ENCODE data around the gene BATF. TPM values are rescaled to one million over a fixed set of nuclear protein-coding genes. Genes with fewer than 3 reads are reported as not detected.

The BATF gene
- total and polyA plus RNA-seq, 2 of the 8 experiments (the other 6 are each of a cell fraction or from before 2014, with no cell fraction given): not detected

DNA sequence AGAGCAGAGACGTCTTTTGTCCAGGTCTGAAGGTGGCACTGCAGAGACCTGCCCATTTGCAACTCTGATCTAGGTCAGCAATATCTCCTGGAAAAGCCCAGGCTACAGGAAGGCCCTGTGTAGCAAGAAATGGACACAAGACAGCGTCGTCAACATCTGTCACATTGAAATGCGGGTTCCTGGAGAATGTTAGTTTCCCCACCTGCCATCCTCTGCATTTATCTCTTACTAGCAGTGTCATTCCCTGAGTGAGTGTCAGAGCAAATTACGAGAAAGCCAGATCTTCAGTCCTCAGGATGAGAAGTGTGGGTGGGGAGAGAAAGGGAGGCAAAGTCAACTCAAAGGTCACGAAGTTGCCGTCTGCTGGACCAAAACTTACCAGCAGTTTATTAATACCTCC lies 28.8 kb downstream of the BATF start:
- CTCF ChIA-PET (ENCODE audit: partially characterized antibody): interaction anchor here (1.3 to 6.5 kb wide), 2 partner anchors 10 to 32 kb away, joined by 3 to 39 read pairs; no protein-coding TSS in a partner anchor
- H2AK5ac ChIP-seq (ENCODE audit: low read depth, low read length): no peak overlapping the region
- H3K23ac ChIP-seq (ENCODE audit: insufficient read length): no peak overlapping the region
- H3K27me3 ChIP-seq (replicated peaks in 1 of 4; ENCODE audit: control insufficient read depth in 3 of 4, extremely low read depth in 1 of 4, insufficient read depth in 3 of 4, low read length in 3 of 4): peaks cover 0 to 2% (median 0%) of the 10 kb centered on the region in 4 experiments; a peak in 1 of 7 replicates
- no peaks in the 10 kb centered on the region for H3K36me3 ChIP-seq (ENCODE audit: control insufficient read depth in 2 of 4, insufficient read depth in 4 of 4, low read length in 3 of 4)
- no peaks in the 10 kb centered on the region for H4K20me1 ChIP-seq (replicated peaks in 1 of 2; ENCODE audit: control insufficient read depth in 1 of 2, insufficient read depth in 2 of 2, low read length in 2 of 2)
- WGBS, 2 experiments (ENCODE audit: extremely low coverage in 1 of 2, insufficient coverage in 1 of 2, insufficient read length in 1 of 2, insufficient replicate concordance in 2 of 2, low coverage in 1 of 2, low lambda C conversion rate in 2 of 2, missing lambda C conversion rate in 1 of 2): 87% methylated on average over 7 of the region's 7 CpGs; no CpG with 5 or more reads in 1 of the 2 experiments
- H2BK5ac ChIP-seq (ENCODE audit: low read depth, low read length): no peak overlapping the region
- no peak overlapping the region for H4K8ac ChIP-seq (ENCODE audit: extremely low read depth, insufficient read depth, low read length)
- no peak overlapping the region for H3K18ac ChIP-seq (ENCODE audit: extremely low read depth, low read length)
- H3K4me2 ChIP-seq (ENCODE audit: insufficient read depth in 1 of 2, low read depth in 2 of 2, low read length in 2 of 2): no peak overlapping the region
- no peak overlapping the region for H3K4ac ChIP-seq (replicated peaks; ENCODE audit: insufficient read length, low read depth, low read length)
- no peak for FAIRE-seq
- POLR2A ChIA-PET (ENCODE audit: partially characterized antibody): interaction anchor here (0.6 kb wide), 1 partner anchor 12 kb away, joined by 3 read pairs; no protein-coding TSS in a partner anchor
- peaks cover 0 to 9% (median 0%) of the 10 kb centered on the region in 4 experiments; a peak in 2 of 7 replicates for H3K4me1 ChIP-seq (replicated peaks in 1 of 4; ENCODE audit: control insufficient read depth in 3 of 4, insufficient read depth in 4 of 4, low read length in 3 of 4)
- H3K79me1 ChIP-seq (ENCODE audit: low read depth, low read length): no peaks in the 10 kb centered on the region
- H3K27ac ChIP-seq (ENCODE audit: low read depth, low read length): no peak overlapping the region
- DNase-seq (ENCODE audit: low read depth in 1 of 2, low spot score in 2 of 2): no peak
- no peak overlapping the region for H4K91ac ChIP-seq (replicated peaks; ENCODE audit: insufficient read length, low read length)
- H3K9me3 ChIP-seq (ENCODE audit: insufficient read depth in 2 of 2, low read depth in 1 of 2, low read length in 1 of 2): no peaks in the 10 kb centered on the region
- no peak overlapping the region for H2BK15ac ChIP-seq (ENCODE audit: low read length)
- H3K14ac ChIP-seq (ENCODE audit: insufficient read length): no peak overlapping the region
- no peak for TF ChIP-seq TAF7 (optimal IDR thresholded peaks at IDR 0.05; ENCODE audit: borderline replicate concordance, low read depth, low read length)
- no peak for TF ChIP-seq CHD2 (IDR thresholded peaks at IDR 0.05; ENCODE audit: low read length)
- TF ChIP-seq CEBPB (IDR thresholded peaks at IDR 0.05; ENCODE audit: low read depth, low read length): no peak
- no peak for TF ChIP-seq RAD21 (IDR thresholded peaks at IDR 0.05 in 1 of 2, conservative IDR thresholded peaks at IDR 0.05 in 1 of 2; ENCODE audit: low read depth in 2 of 2, low read length in 2 of 2)
- no peak for TF ChIP-seq CREB1 (IDR thresholded peaks at IDR 0.05)
- TF ChIP-seq NRF1 (IDR thresholded peaks at IDR 0.05; ENCODE audit: low read depth, low read length): no peak
- no peak for TF ChIP-seq NANOG (IDR thresholded peaks at IDR 0.05; ENCODE audit: insufficient read depth, low read depth, low read length, poor library complexity, severe bottlenecking)
- TF ChIP-seq BACH1 (IDR thresholded peaks at IDR 0.05; ENCODE audit: low read length): no peak
- no peak for TF ChIP-seq SIN3A (conservative IDR thresholded peaks at IDR 0.05 in 1 of 2, IDR thresholded peaks at IDR 0.05 in 1 of 2; ENCODE audit: low read depth in 1 of 2, low read length in 2 of 2)
- TF ChIP-seq SRF (IDR thresholded peaks at IDR 0.05; ENCODE audit: low read depth, low read length): no peak
- TF ChIP-seq MAFK (IDR thresholded peaks at IDR 0.05; ENCODE audit: low read depth, low read length): no peak
- H3K56ac ChIP-seq (replicated peaks; ENCODE audit: insufficient read length, low read depth, low read length): no peak overlapping the region
- H2AFZ ChIP-seq (ENCODE audit: low read length): no peak overlapping the region
- no peak overlapping the region for H3K4me3 ChIP-seq (ENCODE audit: extremely low read depth in 1 of 4, insufficient read depth in 2 of 4, low read depth in 3 of 4, low read length in 4 of 4)
- no peak overlapping the region for H2BK12ac ChIP-seq (ENCODE audit: low read depth, low read length)
- H4K5ac ChIP-seq (ENCODE audit: insufficient read length, low read depth, low read length): no peak overlapping the region
- H2BK120ac ChIP-seq (replicated peaks; ENCODE audit: low read depth, low read length): no peak overlapping the region
- no peaks in the 10 kb centered on the region for H3K79me2 ChIP-seq (ENCODE audit: control insufficient read depth in 1 of 2, insufficient read depth in 2 of 2, low read length in 2 of 2)
- H3K23me2 ChIP-seq (ENCODE audit: low read depth, low read length): no peaks in the 10 kb centered on the region; the same call in 1 of the 2 replicates
- H2BK20ac ChIP-seq (ENCODE audit: low read length): no peak overlapping the region
- H3K9ac ChIP-seq (replicated peaks in 1 of 4; ENCODE audit: extremely low read depth in 1 of 4, low read depth in 3 of 4, low read length in 3 of 4): no peak overlapping the region

Data from H1 (cell line).